KOPT-K1 (cell line): Measurements from ENCODE around the gene SPOCK1.

ENCODE experiments used
- H3K27ac ChIP-seq: fragments of 200-600 bp; sonication (generic); 2 replicates; pipeline ENCODE4 v1.5.1; 2016; ENCODE audit warnings: antibody characterized with exemption, mild to moderate bottlenecking, low read depth, low read length; ENCODE audit not compliant: poor library complexity, severe bottlenecking
- H3K36me3 ChIP-seq: fragments of 200-600 bp; sonication (generic); 2 replicates; pipeline ENCODE4 v1.5.1; 2017; ENCODE audit warnings: antibody characterized with exemption, mild to moderate bottlenecking, low read length, moderate library complexity; ENCODE audit not compliant: insufficient read depth
- H3K9me3 ChIP-seq: fragments of 200-600 bp; sonication (generic); 2 replicates; pipeline ENCODE4 v1.5.1; 2017; ENCODE audit warnings: antibody characterized with exemption, low read length, mild to moderate bottlenecking; ENCODE audit not compliant: insufficient read depth, poor library complexity, severe bottlenecking

The SPOCK1 gene

DNA sequence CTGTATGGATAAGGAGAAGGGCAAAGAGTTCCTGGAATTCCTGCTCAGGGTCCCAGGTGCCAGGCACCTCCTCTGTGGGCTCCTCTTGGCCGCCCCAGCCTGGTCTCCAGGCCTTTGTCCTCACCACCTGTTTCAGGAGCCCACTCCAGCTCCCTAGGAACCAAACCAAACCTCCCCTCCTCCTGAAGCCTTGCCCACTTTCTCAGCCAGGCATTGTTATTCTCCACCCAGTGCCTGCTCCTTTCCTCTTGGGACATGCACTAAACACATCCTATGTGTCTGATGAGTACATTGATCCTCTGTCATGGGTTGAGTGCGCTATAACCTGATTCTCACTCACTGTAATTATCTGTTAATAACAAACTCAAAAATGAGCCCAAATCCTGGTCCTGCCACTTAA, 189.8 kb downstream of the SPOCK1 start:
- no peaks in the 10 kb centered on the region for H3K9me3 ChIP-seq
- no peaks in the 10 kb centered on the region for H3K36me3 ChIP-seq
- no peak overlapping the region for H3K27ac ChIP-seq

DNA sequence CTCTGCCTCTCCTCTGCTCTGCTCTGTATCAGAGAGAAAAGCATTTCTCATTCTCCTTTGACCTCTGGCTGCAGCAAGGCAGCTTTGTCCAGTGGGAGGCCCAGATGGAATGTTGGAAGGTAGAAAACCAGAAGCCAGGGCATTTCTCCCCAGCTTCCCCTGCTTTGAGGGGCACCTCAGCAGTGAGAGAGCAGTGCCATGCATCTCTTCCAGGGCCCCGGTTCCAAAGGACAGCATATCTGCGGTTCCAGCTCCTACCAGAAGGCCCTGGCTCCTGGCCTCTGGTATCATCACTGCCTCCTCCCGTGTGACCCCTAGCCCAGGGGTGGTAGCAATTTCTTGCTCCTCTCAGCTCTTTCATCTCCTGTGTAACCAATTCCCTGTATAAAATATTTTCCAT, 190.8 kb downstream of the SPOCK1 start:
- Histone ChIP-seq H3K27ac (no peak overlapping the region), H3K9me3 (no peaks in the 10 kb centered on the region), H3K36me3 (no peaks in the 10 kb centered on the region)

DNA sequence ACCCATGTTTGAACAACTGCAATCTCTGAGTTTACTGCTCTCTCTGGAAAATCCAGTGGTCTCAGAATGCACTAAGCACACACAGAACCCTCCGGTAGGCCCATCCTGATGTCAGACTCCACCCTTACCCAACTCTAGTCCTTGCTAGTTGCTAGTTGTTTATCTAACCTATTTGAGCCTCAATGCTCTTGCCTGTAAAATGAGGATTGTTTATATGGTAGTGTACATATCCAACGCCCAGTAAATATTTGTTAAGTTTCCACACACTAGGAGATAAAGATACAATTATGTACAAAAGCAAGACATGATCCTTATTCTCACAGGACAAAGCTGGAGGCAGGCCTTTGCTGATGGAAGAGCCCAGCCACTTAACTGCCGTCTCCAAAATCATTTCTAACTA, 192.2 kb downstream of the SPOCK1 start:
- H3K9me3 ChIP-seq = no peaks in the 10 kb centered on the region
- no peaks in the 10 kb centered on the region for H3K36me3 ChIP-seq
- H3K27ac ChIP-seq = no peak overlapping the region

DNA sequence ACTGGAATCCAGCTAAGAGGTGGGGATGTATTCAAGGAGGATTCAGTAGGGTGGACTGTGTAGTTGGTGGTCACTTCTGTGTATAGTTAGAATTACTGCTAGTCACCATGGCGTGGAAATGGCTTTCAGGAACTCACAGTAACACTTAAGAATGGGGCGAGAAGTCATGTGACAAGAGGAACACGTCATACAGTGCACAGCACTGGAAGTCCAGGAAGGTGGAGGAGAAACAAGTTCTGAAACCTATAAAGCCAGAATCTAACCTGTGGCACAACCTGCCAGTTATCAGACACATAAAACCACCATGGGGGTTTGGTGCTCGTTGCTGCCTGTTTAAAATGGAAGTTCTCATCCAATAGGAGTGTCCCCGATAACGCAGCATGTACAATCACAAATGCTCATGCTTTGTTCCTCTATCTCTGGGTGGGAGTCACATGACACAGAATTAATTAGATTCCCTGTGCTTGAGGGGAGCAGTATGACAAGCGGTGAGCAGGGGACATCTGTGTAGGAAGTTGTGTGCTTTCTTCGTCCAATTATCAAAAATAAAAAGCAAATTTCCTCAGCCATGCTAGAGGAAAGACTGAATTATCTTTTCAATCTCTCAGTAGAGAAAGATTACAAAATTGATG, 193.0 kb downstream of the SPOCK1 start:
- H3K9me3 ChIP-seq = no peaks in the 10 kb centered on the region
- H3K36me3 ChIP-seq = no peaks in the 10 kb centered on the region
- H3K27ac ChIP-seq = no peak overlapping the region

DNA sequence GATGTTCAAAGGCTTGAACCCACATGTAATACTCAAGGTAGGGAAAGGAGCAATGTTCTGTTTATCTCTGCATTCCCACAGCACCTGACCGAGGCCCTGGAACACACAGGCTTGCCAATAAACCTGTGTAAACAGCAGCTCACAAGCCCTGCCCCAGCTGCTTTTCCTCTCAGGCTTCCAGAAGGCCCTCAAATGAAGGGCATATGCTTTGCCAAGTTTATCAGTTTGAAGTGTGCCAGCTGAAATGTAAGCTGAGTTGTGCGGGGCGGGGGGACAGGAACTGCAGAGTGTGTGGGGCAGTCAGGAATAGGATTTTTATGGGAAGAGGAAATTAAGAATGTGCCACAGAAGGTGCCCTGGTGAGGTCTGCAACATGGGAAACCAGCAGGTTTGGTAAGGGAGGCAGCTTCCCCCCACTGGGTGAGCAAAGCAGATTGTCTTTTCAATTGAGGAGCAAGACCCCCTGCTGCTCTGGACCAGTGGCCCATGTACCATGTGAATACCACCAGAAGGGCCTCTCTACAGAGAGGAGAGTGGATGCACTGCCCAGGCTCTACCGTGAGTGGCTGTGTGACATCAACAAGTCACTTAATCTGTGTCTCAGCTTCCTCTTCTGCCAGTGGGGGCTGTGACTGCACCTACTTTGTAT, 194.8 kb downstream of the SPOCK1 start:
- no peak overlapping the region for H3K27ac ChIP-seq
- no peaks in the 10 kb centered on the region for H3K36me3 ChIP-seq
- no peaks in the 10 kb centered on the region for H3K9me3 ChIP-seq

DNA sequence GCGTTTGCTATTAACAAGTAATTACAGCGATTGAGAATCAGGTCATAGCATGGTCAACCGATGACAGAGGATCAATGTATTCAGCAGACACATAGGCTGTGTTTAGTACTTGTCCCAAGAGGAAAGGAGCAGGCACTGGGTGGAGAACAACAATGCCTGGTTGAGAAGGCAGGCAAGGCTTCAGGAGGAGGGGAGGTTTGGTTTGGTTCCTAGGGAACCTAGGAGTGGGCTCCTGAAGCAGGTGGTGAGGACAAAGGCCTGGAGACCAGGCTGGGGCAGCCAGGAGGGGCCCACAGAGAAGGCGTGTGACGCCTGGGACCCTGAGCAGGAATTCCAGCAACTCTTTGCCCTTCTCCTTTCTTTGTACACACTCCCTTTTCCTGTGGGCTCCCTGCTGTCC, 195.6 kb downstream of the SPOCK1 start:
- Histone ChIP-seq H3K27ac (no peak overlapping the region), H3K9me3 (no peaks in the 10 kb centered on the region), H3K36me3 (no peaks in the 10 kb centered on the region)

DNA sequence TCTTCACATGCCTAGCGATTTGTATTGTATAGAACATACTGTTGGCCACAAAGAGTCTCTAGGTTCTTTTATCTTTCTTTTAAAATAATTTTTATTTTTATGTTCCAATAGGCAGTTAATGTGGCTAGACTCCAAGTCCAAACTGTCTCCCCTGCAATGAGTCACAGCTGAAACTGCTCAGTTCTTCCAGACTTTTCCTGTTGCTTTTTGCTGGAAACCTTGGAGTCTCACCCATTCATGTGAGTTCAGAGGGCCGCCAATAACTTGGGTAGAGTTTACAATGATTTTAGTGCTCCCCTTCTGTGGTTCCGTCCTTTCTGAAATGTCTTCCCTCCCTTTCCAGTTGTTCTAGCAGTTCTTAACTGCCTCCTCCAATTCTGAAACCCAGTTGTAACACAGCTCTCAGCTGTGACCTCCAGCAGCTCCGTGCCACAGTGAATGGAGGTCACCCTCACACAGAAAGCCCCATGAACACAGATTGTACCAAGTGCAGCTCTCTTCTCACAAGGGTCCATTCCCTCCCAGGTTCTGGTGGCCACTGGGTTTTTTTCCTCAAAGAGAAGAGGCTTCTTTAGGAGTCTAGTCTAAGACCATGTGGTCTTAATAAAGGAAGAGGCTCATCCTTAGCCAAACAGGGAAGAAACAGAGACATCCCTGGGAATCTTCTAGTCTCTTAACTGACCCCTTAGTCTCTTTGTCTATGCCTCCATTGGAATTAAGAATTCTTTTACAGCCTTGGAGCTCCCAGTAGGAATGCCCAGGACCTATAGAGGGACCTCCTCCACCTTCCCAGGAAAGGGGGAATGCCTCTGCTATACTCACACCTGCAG, 198.5 kb downstream of the SPOCK1 start:
- H3K36me3 ChIP-seq = no peaks in the 10 kb centered on the region
- H3K27ac ChIP-seq = no peak overlapping the region
- H3K9me3 ChIP-seq = no peaks in the 10 kb centered on the region

DNA sequence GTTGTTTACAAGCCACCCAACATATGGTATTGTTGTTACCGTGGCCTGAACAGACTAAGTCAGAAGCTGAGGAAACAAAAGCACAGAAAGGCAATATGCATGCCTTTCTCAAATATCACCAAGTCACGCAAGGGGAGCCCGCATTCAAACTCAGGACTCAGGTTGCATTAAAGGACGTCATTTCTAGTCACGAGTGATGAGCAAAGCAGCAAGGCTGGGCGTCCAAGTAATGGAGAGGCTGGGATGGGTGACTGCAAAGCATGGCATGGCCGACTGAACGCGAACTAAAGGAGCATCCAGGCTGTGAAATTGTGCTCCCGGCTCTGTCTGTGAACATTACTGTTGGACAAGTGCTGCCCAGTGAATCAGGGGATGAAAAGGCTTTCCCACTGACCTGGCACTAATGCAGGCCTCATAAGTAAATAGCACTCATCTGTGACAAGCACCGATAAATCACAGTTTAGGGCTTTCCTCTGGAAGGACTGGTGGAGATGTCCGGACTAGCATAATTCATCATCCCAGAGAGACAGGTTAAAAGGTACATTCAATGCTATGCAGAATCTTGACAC, 202.8 kb downstream of the SPOCK1 start:
- no peak overlapping the region for H3K27ac ChIP-seq
- no peaks in the 10 kb centered on the region for H3K36me3 ChIP-seq
- no peaks in the 10 kb centered on the region for H3K9me3 ChIP-seq

DNA sequence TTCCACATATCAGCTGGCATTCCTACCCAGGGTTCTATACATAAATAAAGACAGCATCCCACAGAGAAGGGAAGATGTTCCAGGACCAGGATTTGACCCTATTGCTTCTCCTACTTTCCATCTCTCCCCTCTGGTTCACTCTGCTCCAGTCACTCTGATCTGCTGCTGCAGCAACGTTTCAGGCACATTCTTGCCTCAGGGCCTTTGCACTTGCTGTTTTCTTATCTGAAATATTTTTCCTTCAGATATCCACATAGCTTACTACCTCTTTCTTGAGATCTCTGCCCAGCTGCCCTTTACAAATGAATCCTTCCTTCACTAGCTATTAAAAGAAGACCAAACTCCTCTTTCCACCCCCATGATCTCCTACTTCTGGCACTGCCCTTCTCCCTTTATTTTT, 204.5 kb downstream of the SPOCK1 start:
- no peak overlapping the region for H3K27ac ChIP-seq
- H3K36me3 ChIP-seq = no peaks in the 10 kb centered on the region

DNA sequence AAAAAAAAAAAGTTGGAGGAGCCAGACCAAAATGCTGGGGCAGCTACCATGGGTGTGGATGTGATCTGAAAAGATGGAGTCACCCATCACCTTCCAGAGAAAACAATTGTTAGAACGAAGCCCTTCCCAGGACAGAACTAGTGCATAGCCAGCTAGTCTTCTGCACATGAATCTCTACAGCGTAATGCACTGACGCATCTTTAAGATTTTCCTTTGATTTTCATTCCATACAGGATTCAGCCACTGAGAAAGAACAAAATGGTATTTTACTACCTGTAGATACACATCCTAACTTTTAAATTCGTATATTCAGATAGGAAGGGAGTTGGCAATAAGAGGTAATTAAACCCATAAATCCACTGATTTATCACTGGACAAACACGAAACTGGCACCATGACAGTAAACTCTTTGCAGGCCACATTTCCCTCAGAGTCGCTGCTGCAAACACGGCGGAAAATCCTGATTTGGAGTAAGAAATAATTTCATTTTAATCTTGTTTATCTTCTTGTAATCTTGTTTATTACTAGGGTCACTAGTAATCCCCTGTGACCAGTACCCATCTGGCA, 206.6 kb downstream of the SPOCK1 start:
- H3K36me3 ChIP-seq = no peaks in the 10 kb centered on the region
- no peaks in the 10 kb centered on the region for H3K9me3 ChIP-seq
- no peak overlapping the region for H3K27ac ChIP-seq

More for the DNA sequence above, 204.5 kb downstream of the SPOCK1 start:
- H3K9me3 ChIP-seq = no peaks in the 10 kb centered on the region

DNA sequence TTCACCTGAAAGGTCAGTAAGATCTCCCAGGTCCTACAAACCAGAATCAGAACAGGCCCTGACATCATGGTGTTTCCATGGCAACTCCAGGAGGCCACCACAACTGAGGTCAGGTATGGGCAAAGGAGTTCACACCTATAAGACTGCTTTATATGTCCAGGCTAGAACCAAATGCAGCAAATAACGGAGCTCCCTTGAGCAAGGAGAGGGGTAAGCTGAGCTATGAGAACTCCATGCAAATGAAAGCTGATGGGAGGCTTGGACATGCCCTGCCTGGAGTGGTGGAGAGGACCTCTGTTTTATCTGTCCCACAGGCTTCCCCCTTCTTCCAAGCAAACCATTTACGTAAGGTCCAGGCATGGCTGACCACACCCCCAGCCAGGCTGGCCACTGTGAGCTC, 207.7 kb downstream of the SPOCK1 start:
- no peaks in the 10 kb centered on the region for H3K36me3 ChIP-seq
- H3K9me3 ChIP-seq = no peaks in the 10 kb centered on the region
- H3K27ac ChIP-seq = no peak overlapping the region

DNA sequence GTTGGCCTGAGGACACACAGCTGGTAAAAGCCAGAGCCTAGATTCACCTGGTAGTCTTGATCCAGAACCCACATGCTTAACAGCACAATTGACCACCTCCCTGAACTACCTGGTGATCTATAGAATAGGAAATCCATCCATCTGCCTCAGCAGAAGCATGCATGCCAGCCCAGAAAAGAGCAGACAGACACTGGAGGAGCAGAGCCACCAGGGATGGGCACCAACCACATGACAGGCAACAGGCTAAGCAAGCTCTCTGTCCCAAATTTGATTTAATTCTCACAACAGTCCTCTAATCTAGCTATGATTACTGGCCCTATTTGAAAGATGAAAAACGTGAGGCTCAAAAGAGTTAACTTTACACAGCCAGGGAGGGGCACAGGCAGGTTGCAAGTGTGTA, 208.1 kb downstream of the SPOCK1 start:
- Histone ChIP-seq H3K27ac (no peak overlapping the region), H3K9me3 (no peaks in the 10 kb centered on the region), H3K36me3 (no peaks in the 10 kb centered on the region)

DNA sequence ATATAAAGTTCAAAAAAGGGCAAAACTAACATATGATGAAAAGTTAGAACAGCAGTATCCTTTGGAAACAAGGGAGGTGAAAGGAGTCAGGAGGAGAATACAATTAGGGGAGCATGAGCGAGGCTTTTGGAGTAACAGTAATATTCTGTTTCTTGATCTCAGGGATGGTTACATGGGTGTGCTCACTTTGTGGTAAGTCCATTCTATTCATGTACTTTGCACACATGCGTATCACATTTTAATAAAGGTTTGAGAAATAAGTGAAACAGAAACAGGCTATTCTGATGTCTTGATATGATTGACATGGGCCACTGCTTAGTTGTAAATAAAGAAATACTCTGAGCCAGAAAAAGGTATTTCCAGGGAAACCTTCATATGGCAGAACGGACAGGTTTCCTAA, 208.8 kb downstream of the SPOCK1 start:
- H3K27ac ChIP-seq = no peak overlapping the region
- H3K9me3 ChIP-seq = no peaks in the 10 kb centered on the region
- H3K36me3 ChIP-seq = no peaks in the 10 kb centered on the region

DNA sequence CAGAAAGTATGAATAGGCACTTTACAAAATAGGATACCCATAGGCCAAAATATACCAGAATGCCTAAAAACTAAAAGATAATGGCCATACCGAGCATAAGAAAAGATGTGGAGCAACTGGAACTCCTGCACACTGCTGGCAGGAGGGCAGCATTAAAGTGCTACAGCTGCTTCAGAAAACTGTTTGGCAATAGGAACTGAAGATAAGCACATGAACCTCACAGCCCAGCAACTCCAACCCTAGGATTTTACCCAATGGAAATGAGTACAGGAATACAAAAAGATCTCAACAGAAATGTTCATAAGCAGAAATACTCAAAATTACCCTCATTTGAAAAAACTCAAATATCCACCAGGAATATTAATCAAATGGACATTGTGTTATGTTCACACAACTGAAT, 209.3 kb downstream of the SPOCK1 start:
- H3K9me3 ChIP-seq = no peaks in the 10 kb centered on the region
- no peaks in the 10 kb centered on the region for H3K36me3 ChIP-seq
- H3K27ac ChIP-seq = no peak overlapping the region

DNA sequence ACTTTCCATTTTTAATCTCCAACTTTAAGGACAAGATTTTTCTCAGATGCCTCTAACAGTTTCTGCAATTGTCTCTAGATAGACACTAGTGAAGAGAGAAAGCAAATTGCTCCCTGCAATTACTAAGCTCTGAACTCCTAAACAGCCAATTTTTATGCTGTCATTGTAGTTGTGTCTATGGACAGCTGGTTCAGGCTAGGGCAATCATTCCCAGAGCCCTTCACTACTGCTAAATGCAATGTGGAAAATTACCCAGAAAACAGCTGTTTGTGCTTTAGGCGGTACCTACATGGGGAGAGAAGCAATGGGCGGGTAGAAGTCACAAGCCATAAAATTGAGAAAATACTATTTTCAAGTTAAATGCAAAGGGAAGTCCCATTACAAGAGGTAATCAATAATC, 211.6 kb downstream of the SPOCK1 start:
- Histone ChIP-seq H3K9me3 (no peaks in the 10 kb centered on the region), H3K36me3 (no peaks in the 10 kb centered on the region), H3K27ac (no peak overlapping the region)
